Kidney tubule cell (primary cell): ENCODE measurements around the gene ZFHX3.

ENCODE experiments used
- DNase-seq: peaks from one replicate; pipeline ENCODE4 v3.0.0-alpha.2; 2018; ENCODE audit warnings: low spot score

Gene ZFHX3

DNA sequence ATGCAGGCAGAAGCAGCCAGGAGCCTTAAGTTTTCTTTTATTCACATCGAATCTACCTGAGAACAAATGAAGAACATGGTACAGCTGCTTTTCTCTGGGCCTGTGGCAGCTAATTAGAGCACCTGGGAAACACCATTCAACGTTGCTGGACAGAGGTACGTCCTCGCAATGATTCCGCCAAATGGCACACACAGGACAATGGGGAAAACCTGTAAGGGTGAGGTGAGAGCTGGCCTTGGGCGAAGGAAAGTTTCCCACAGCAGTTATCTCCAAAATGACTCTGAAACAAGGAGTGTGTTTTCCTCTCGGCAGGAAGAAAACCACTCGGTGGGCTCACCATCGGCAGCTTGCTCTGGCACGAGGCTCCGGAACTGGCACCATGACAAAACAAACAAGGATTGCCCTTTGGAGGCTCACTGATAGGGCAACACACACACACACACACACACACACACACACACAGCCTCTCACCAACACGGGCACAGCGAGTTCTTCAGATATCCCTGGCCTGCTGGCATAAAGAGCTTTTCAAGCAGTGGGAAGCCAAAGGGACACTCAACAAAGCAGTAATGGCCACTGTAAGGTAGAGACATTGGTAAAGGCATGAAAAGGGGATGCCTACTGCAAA lies 73.7 kb downstream of the ZFHX3 start:
- DNase-seq, result no peak

DNA sequence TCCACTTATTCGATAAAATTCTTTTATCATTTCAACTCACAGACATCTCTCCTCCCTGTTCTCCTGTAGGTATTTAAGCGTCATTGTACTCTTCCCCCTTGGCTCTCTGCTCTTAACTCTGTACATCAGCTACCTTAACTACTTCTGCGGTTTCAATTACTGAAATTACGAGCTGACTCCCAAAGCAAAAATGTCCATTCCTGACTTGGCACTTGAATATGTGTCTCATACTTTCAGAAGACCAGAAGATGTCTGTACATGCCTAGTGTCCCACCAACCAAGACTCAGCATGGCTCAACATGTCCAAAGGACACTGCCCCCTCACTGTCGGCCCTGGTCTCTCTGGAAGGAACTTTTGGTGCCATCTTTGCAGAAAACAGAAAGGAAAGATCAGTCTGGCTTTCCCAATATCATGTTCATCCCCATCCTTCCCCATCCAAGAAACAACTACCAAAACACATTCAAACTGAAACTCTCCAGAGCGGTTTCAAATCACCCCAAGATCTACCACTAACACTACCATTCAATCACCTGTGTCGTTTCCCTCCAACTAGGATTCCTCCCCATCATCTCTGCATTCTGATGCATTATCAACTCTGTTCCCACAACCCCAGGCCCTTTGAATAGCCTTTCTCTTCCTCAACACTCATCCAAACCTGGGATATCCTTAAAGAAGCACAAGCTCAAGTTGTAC lies 74.9 kb downstream of the ZFHX3 start:
- no peak for DNase-seq

DNA sequence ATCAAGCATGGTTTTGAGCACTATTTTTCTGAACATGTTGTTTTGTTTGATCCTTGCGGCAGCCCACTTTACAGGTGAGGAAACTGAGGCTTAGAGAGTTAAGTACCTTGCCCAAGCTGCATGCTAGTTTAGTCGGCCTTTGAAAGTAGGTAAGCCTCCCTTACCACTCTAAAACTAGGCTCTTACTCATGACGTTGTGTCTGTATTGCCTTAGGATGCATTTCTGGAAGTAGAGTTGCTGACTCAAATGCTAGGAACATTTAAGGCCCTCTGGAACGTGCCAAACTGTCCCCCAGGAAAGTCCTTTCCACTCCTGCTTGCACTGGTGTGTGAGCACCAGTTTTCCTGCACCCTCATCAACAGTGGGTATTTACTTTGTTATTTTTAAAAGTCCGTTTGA lies 76.6 kb downstream of the ZFHX3 start:
- no peak for DNase-seq

DNA sequence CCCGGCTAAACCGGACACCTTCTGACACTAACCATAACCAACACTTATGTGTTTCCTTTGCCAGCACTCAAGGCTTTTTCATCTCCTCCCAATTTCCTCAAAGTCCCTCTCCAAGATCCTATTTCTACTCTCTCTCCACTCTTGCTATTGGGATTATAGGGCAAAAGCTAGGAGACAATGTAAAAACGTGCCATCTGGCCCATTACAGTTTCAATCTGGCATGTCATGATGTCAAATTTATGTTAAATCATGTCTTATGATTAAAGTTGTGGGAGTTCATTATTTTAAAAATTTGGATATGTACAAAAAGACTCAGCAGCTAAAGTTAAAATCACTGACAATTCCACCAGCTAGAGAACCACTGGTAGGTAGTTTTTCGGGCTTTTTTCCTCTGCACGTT lies 77.3 kb downstream of the ZFHX3 start:
- DNase-seq, result no peak

DNA sequence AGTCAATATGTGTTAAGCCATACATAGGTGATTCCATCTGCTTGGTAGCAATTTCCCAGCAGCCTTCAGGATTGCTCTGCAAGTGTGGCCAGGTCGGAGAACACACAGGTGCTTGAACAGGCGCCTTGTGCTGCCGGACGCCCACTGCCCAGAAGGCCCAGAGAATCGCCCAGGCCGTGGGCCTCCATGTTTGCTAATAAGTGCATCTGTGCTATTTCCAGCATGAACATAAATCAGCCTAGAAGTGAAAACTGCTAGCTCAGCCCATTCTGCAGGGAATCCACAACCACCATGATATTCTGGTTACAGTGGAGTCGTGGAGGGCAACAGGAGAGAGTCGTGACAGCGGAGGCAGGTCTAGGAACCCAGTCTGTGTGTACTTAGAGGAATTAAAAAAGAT lies 78.1 kb downstream of the ZFHX3 start:
- DNase-seq, result no peak

DNA sequence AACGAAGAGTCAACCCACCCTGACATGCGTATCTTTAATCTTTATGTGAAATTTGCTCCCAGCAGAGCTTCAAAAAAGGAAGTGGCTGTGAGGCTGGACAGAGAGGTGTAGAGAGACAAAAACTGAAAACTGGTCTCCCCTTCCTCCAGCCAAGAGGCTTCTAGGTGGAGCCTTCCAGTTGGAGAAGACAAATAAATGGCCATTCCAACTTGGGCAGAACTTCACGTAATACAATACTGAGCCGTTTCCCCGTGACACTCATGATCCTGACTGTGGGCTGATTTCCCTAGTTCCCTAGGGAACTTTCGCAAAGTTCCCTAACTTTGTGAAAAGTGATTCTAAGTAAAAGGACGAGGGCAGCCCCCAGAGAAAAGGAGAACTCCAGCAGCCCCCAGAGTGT lies 78.8 kb downstream of the ZFHX3 start:
- DNase-seq, result no peak

DNA sequence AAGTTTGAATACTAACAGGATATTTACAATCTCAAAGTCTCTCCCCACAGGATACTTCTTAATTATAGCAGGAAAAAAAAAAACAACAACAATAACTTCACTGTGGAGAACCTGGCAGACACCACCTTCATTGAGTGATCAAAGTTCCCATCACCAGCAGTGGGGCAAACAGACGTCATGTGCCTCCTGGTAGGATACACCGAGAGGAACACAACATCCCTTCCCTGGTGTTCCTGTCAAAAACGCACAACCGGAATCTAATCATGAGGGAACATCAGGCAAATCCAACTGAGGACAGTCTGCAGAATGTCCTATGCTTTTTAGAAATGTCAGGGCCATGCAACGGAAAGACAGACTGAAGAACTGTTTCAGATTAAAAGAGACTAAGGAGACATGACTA lies 80.0 kb downstream of the ZFHX3 start:
- no peak for DNase-seq

DNA sequence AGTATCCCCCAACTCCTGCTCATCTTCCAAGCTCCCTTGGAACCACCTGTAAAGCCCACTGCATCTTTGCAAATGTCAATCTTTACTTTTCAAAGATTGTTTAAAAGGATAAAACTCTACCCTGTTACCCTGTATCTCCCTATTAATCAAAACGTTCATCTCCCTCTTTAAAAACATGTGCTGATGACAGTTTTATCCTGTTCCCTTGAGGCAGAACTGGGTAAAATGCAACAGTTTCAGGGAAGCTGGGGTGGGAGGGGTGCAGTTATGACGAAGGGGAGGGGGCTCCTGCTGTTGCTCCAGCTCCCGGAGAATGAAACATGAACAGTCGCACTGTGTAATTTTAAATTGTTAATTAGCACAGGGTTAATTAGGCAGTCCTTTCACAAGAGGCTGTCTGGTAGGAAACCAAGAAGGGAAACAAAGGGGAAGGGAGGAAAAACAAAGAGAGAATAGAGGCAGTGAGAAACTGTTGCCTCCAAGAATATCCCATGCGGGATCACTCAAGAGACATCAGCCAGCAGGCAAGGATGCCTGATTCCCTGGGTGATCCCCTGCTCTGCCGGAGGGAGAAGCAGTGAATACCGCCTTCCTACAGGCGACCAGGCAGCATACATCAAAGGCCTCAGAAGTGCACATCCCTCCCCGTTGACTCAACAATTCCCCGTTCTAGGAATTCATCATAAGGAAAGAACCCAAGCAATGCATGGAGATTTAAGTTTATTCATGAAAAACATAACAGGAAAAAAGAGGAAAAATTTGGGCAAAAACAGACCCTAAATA lies 84.2 kb downstream of the ZFHX3 start:
- DNase-seq, result no peak

DNA sequence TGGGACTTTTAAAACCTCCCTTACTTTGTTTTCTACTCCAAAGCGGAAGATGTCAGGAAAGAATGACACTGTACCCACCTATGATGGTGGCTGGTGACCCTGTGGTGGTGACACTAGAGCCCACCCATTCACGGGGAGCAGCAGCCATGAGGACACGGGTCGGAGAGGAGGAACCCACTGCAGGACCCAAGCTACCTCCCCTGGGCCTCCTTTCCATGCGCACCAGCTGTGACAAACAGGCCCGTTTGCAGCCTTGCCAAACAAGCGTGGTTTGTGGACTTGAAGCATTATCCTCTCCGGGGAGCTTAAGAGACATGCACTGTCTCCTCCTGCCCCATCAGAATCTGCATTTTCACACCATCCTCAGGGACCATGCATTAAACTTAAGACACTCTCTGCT lies 85.6 kb downstream of the ZFHX3 start:
- no peak for DNase-seq

DNA sequence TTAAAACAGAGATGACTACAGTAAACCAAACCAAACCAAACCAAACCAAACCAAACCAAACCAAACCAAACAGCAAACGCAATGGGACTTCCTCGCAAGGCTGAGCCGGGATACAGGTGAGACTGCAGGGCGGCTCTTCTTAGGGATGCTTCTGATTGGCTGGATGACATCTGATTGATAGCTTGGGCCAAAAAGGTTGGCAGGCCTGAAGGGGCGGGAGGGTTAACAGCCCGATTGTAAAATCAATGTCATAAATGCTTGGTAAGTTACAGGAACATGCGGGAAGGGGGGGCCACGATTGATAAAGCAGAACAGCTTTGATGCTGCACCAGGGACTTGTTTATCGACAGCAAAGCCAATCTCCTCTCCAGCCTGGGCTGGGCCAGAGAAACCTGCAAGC lies 86.1 kb downstream of the ZFHX3 start:
- DNase-seq, result no peak

DNA sequence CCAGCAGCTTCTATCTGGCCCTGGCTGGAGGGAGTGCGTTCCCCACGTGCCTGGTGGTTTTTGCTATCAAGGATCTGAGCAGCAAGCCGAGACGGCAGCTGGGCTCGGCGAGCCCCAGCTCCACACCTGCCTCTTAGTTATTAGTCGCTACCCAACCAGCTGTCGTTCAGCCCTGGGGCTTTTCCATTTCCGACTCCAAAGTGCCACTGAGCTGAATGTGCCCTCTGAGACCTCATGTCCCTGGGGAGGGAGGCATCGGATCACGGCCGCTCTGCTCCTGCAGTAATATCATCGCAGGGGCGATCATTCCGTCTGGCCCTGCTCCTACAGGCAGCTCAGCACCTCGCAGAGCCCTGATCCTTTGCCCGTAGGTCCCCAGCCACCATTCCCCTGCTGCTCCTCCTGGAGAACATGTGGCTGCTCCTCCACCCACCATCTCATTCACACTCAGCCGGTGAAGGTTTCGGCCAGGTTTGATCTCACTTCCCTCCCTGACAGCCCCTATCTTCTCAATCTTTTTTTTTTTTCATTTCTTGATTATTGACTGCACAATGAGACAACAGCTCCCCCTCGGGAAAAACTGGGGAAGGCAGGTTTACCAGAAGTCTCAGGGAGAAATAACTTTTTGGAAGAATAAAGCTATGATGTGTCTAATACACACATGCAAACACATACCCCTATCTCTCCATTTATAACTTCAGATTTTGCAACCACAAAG lies 86.7 kb downstream of the ZFHX3 start:
- DNase-seq, result peak; percentile 54

DNA sequence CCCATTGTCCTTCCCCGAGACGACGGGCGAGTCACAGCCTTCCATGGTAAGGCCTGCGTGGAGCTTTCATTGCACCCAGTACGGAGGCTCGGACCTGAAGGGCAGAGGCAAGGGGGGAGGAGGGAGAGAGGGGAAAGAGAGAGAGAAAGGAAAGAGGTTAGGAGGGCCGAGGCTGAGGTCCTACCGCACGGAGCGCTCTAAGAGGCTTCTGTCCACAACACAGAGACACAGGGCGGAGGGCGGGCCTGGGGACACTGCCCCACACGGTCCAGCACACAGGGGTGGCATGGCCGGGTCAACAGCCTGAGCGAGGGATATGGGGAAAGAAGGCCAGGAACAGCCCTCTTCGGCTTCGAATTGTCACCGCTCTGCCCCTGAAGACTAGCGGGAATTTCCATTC lies 87.8 kb downstream of the ZFHX3 start:
- no peak for DNase-seq

DNA sequence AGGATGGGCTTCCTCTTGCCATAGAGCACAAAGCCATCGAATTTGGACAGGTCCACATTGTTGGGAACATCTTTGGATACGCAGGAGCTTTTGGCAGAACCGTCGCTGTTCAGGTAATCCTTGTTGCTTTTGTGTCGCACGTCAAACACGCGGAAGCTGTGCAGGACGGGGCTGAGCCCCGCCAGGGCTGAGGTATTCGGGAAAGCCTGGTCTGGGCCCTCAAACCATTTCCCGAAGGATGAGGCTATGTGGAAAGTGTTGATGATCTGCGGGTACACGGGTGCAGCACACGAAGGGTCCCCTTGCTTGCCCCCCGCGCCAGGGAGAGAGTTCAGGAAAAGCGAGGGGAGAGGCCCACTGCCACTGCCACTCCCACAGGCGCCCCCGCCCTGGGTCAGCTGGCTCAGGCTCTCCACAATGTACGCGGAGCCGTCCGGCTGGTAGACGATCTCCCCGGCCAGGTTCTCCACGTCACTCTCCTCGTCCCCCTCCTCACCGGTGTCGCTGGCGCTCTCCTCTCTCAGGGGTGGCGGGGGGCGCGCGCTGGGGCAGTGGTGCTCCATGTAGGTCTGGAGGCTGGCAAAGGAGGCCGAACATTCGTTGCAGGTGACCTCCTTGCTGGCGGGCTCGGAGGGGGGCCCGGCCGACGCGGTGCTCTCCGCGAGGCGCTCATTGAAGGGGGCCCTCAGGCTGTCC lies 88.5 kb downstream of the ZFHX3 start:
- DNase-seq, result no peak

DNA sequence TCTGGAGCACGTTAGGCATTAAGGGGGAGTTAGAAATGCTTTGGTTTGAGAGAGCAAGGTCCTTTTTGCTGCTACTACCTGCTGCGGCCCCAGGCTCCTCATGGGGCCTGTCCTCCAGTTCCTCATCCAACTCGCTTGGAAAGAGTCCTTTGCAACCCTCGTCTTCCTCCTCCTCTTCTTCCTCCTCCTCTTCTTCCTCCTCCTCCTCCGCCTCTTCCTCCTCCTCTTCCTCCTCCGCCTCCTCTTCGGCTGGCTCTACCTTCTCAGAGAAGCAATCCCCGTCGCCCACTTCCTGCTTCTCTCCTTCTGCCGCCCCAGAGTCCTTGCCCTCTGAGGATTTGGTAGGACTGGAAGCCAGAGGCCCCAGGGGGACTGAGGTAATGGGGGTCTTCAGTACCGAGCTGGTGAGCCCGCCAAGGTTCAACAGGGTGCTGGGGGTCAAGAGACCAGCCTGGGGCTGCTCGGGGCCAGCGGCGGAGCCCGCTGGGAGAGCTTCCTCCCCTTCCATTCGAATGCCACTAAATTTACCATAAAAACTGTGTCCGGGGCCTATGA lies 89.3 kb downstream of the ZFHX3 start:
- DNase-seq, result no peak

DNA sequence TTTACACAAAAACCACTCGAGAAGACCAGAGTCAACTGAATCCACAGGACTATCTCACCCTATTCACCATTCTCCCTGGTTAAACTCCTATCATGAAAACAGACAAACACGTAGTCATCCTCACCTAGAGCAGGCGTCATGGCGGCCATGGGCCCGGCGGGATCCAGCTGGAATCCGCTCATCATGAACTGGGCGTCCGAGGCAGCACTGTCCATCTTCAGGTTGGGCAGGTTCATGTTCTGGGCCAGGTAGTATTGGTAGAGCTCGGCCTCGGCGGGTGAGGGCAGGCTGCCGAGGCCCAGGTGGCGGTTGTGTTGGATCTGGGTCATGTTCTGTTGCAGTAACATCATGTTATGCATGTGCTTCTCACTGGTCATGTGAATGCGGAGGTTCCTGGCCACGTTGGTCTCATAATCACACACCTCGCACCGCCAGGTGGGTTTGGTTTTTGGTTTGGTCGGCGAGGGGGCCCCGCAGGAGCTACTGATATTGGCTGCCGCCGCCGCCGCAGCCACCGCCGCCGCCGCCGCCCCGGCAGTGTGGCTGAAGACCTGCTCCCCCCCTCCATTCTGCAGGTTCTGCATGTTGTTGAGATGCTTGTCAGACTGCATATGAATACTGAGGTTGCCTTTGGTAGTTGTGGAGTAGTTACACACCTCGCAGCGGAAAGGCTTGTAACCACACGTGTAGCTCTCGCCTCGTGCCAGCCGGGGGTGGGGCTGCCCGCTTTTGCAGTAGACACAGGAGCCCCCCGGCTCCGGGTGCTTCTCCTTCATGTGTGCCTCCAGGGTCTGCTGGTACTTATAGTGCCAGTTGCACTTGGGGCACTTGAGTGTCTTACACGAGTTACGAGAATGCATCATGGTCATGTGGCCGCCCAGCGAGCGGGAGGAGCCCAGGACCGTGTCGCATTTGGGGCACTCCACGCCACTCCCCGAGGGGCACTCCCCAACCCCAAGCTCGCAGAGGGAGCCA lies 90.3 kb downstream of the ZFHX3 start:
- no peak for DNase-seq

DNA sequence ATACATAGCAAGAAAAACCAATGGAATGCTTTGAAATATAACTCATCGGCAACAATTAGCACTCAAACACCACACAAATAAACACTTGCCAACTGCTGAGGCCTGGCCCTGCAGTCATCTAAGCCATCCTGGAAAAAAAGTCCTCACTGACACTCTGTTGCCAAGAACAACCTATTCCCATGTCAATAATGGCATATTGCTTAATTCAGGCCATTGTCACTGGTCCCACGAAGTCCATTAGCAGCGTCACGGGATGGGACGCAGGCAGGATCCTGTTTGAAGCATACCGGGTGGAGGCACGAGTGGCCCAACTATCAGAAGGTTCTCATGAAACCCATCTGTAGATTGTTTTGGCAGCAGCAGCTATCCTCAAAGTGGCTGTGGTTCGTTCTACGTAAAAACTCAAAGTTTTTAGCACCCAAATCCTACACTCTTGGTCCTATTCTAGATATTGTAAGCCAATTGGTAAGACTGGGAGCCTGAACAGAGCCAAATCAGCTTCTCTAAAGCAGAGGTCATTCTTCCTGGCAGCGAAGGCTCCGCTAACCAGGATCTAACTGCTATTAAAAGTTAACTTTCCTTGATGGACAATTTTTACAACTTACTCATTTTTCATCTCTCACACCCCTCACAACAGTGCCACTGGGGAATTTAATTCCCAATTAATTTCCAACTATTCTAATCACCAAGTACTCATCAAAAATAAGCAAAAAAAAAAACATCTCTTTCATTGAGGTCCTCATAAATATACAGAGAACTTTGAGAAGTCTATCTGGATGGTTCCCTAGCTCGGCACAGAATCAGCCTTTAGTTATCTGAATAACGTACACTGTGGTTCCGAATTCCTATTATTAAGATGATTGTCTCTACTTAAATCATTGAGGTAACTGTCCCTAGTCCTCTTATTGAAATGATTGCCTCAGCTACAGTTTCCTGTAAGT lies 91.5 kb downstream of the ZFHX3 start:
- no peak for DNase-seq

DNA sequence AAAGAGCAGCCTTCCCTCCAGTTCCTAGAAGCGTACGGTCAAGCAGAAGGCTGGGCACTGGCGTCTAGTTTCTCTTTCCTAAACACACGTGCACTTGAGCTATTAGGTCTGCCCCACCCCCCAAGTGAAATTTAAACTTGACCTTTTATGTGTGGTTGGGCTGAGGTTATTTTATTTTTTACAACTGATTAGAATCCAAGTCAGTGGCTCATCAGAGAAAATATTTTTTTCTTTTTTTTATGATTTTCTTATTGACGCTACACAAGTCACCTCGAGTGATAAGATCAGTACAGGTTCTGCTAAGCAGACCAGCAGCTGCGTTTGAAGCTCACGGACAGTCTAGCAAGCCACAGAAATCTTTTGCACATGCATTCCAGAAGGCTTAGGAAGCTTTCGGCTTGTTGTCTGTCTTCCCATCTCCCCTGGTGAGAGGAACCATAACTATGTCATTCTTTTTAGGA lies 95.1 kb downstream of the ZFHX3 start:
- DNase-seq, result no peak

DNA sequence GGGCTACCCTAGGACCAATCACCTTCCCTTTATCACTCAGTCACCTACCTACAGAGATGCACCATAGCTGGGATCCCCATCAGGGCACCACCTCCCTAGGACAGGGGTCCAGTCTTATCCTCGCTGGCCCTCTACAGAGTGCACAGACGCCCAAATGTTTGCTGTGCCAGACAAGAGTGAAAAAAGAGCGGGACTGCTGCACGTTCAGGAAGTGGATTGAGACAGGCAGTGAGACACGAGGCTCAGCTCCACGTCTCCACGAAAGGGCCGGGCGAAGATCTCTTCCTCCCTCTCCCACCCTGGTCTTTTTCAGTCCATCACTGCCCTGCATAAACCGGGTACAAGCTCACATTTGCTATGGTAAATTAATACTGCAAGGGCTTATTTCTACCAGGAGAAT lies 95.5 kb downstream of the ZFHX3 start:
- no peak for DNase-seq

DNA sequence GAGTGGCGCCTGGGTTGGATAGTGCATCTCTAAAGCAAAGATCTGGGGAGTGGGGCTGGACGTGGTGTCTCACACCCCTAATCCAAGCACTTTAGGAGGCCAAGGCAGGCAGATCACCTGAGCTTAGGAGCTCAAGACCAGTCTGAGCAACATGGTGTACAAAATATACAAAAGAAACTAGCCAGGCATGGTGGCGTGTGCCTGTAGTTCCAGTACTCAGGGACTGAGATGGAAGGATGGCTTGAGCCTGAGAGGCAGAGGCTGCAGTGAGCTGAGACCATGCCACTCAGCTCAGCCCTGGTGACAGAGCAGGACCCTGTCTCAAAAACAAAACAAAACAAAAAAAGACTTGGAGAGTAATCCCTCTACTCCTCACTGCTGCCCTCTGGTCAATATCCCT lies 96.0 kb downstream of the ZFHX3 start:
- no peak for DNase-seq
